IMR-90 (cell line): ENCODE measurements around the gene TINAG. TPM values are rescaled to one million over a fixed set of nuclear protein-coding genes. Genes with fewer than 3 reads are reported as not detected.

ENCODE experiments used
- ATAC-seq: fragments of 200-7000 bp; cut with Tn5 transposase; 2 replicates; pipeline ENCODE4 v1.9.1; 2020; ENCODE audit warnings: low read depth, mild to moderate bottlenecking, moderate library complexity
- BruUV-seq: library from RNA; stranded (reverse); fragments of 400-500 nt; replicated peaks from 2 replicates; lab custom pipeline; 2021; lab: Mats Ljungman, UMichigan
- CTCF ChIA-PET: fragments of 300-600 bp; formaldehyde crosslinking; extraction: SDS; loops from one replicate; lab custom pipeline; 2021; ENCODE audit warnings: antibody characterized with exemption; lab: Yijun Ruan, JAX
- POLR2A ChIA-PET: fragments of 300-600 bp; sonication (Branson Sonifier 250); formaldehyde crosslinking; loops from one replicate; lab custom pipeline; 2022; ENCODE audit warnings: antibody characterized with exemption; ENCODE audit not compliant: unreplicated experiment; lab: Charles Lee
- DNase-seq: peaks from one replicate; pipeline ENCODE4 v3.0.0; 2013
- H2AFZ ChIP-seq: replicated peaks from 2 replicates; pipeline ENCODE3; 2013; ENCODE audit warnings: low read length, mild to moderate bottlenecking; ENCODE audit not compliant: poor library complexity
- H2AK5ac ChIP-seq: 2 replicates; pipeline ENCODE4 v1.6.1; 2013; ENCODE audit warnings: low read depth, low read length, inconsistent platforms
- H2AK9ac ChIP-seq: replicated peaks from 2 replicates; pipeline ENCODE3; 2013; ENCODE audit warnings: mild to moderate bottlenecking, low read depth, low read length, moderate library complexity; ENCODE audit not compliant: poor library complexity
- H2BK120ac ChIP-seq: 2 replicates; pipeline ENCODE4 v1.6.1; 2013; ENCODE audit warnings: low read depth, low read length, inconsistent platforms
- H2BK15ac ChIP-seq: 3 replicates; pipeline ENCODE4 v1.6.1; 2013; ENCODE audit warnings: low read depth, low read length, inconsistent platforms
- H2BK20ac ChIP-seq: 2 replicates; pipeline ENCODE4 v1.6.1; 2013; ENCODE audit warnings: low read depth, mild to moderate bottlenecking, inconsistent platforms, low read length, moderate library complexity
- H2BK5ac ChIP-seq: 2 replicates; pipeline ENCODE4 v1.6.1; 2013; ENCODE audit warnings: mild to moderate bottlenecking, low read depth, low read length, inconsistent platforms; ENCODE audit not compliant: poor library complexity, severe bottlenecking
- H3K14ac ChIP-seq: replicated peaks from 2 replicates; pipeline ENCODE4 v1.6.1; 2013; ENCODE audit warnings: low read depth, low read length, inconsistent platforms
- H3K18ac ChIP-seq: 2 replicates; pipeline ENCODE4 v1.6.1; 2013; ENCODE audit warnings: low read depth, low read length, control low read depth
- H3K23ac ChIP-seq: 2 replicates; pipeline ENCODE4 v1.6.1; 2013; ENCODE audit warnings: low read depth, low read length, inconsistent platforms
- H3K27ac ChIP-seq: 2 replicates; pipeline ENCODE4 v1.5.1; 2013; ENCODE audit warnings: mild to moderate bottlenecking, control low read depth, low read length; ENCODE audit not compliant: insufficient read depth
- H3K27me3 ChIP-seq: 2 replicates; pipeline ENCODE4 v1.6.1; 2013; ENCODE audit warnings: low read length; ENCODE audit not compliant: control insufficient read depth, insufficient read depth
- H3K36me3 ChIP-seq: 2 replicates; pipeline ENCODE4 v1.6.1; 2013; ENCODE audit warnings: low read length, mixed read lengths; ENCODE audit not compliant: control insufficient read depth, insufficient read depth
- H3K4ac ChIP-seq: 2 replicates; pipeline ENCODE4 v1.6.1; 2013; ENCODE audit warnings: low read depth, low read length, inconsistent platforms
- H3K4me1 ChIP-seq: 2 replicates; pipeline ENCODE4 v1.6.1; 2013; ENCODE audit warnings: low read length, mixed read lengths; ENCODE audit not compliant: control insufficient read depth, insufficient read depth
- H3K4me2 ChIP-seq: 2 replicates; pipeline ENCODE4 v1.6.1; 2013; ENCODE audit warnings: low read depth, mild to moderate bottlenecking, control low read depth, low read length, moderate library complexity
- H3K4me3 ChIP-seq: 2 replicates; pipeline ENCODE4 v1.5.1; 2013; ENCODE audit warnings: low read depth, mild to moderate bottlenecking, control low read depth, low read length, moderate library complexity; ENCODE audit not compliant: insufficient read depth
- H3K56ac ChIP-seq: 2 replicates; pipeline ENCODE4 v1.6.1; 2013; ENCODE audit warnings: low read length, inconsistent platforms; ENCODE audit not compliant: insufficient read depth; ENCODE audit errors: extremely low read depth
- H3K79me1 ChIP-seq, 2 experiments: 2 replicates each; pipeline ENCODE4 v1.6.1; 2013; ENCODE audit warnings: low read length in 2 of 2, inconsistent platforms in 1 of 2, low read depth in 1 of 2
- H3K9ac ChIP-seq: 2 replicates; pipeline ENCODE4 v1.6.1; 2013; ENCODE audit warnings: low read depth, low read length, control low read depth
- H3K9me1 ChIP-seq: 2 replicates; pipeline ENCODE4 v1.6.1; 2013; ENCODE audit warnings: low read length, inconsistent platforms; ENCODE audit not compliant: insufficient read depth
- H3K9me3 ChIP-seq: 2 replicates; pipeline ENCODE4 v1.6.1; 2013; ENCODE audit warnings: low read length; ENCODE audit not compliant: control insufficient read depth, insufficient read depth
- H4K20me1 ChIP-seq: 2 replicates; pipeline ENCODE4 v1.6.1; 2013; ENCODE audit warnings: low read length, inconsistent platforms; ENCODE audit not compliant: insufficient read depth
- H4K5ac ChIP-seq: 2 replicates; pipeline ENCODE4 v1.6.1; 2013; ENCODE audit warnings: mild to moderate bottlenecking, low read depth, low read length, control low read depth
- H4K8ac ChIP-seq, 2 experiments: 2 replicates each; pipeline ENCODE4 v1.6.1; 2013; ENCODE audit warnings: low read depth in 2 of 2, low read length in 2 of 2, control low read depth in 1 of 2, inconsistent platforms in 1 of 2
- H4K91ac ChIP-seq: 2 replicates; pipeline ENCODE4 v1.6.1; 2013; ENCODE audit warnings: low read depth, low read length, inconsistent platforms; ENCODE audit not compliant: insufficient read depth
- BHLHE40 ChIP-seq: fragments of 150-350 bp; IDR thresholded peaks from 2 replicates; pipeline ENCODE4 v1.6.1; 2016; ENCODE audit warnings: mild to moderate bottlenecking, low read depth, low read length
- CEBPB ChIP-seq: IDR thresholded peaks from 2 replicates; pipeline ENCODE4 v1.6.1; 2012; ENCODE audit warnings: low read depth, low read length, improper control_type of control experiment
- CHD1 ChIP-seq: IDR thresholded peaks from 2 replicates; pipeline ENCODE4 v1.6.1; 2012; ENCODE audit warnings: low read depth, low read length, improper control_type of control experiment
- FOS ChIP-seq: fragments of 150-350 bp; IDR thresholded peaks from 2 replicates; pipeline ENCODE4 v1.6.1; 2016; ENCODE audit warnings: low read depth, low read length
- MAFK ChIP-seq: IDR thresholded peaks from 2 replicates; pipeline ENCODE4 v1.6.1; 2012; ENCODE audit warnings: low read depth, low read length, improper control_type of control experiment
- MAZ ChIP-seq: IDR thresholded peaks from 2 replicates; pipeline ENCODE4 v1.6.1; 2012; ENCODE audit warnings: low read depth, mild to moderate bottlenecking, low read length, improper control_type of control experiment, moderate library complexity, borderline replicate concordance
- MXI1 ChIP-seq: IDR thresholded peaks from 2 replicates; pipeline ENCODE4 v1.6.1; 2012; ENCODE audit warnings: low read depth, mild to moderate bottlenecking, low read length, moderate library complexity, borderline replicate concordance
- NFE2L2 ChIP-seq: fragments of 150-350 bp; IDR thresholded peaks from 2 replicates; pipeline ENCODE4 v1.6.1; 2016; ENCODE audit warnings: low read depth, mild to moderate bottlenecking, low read length
- POLR2A ChIP-seq: IDR thresholded peaks from 2 replicates; pipeline ENCODE4 v1.6.1; 2012; ENCODE audit warnings: mild to moderate bottlenecking, low read depth, low read length
- RAD21 ChIP-seq: IDR thresholded peaks from 2 replicates; pipeline ENCODE4 v1.6.1; 2012; ENCODE audit warnings: low read length, improper control_type of control experiment
- RFX5 ChIP-seq: IDR thresholded peaks from 2 replicates; pipeline ENCODE4 v1.8.0; 2012; ENCODE audit warnings: low read depth, mild to moderate bottlenecking, low read length, moderate library complexity
- SMC3 ChIP-seq: fragments of 150-350 bp; IDR thresholded peaks from 2 replicates; pipeline ENCODE4 v1.6.1; 2016; ENCODE audit warnings: low read depth, mild to moderate bottlenecking, antibody characterized with exemption, low read length, moderate library complexity
- WGBS, 2 experiments: methylation state at CpG; one replicate each; pipeline versions ENCODE4 v1.1.5 to v1.1.7; 2013; ENCODE audit warnings: missing lambda C conversion rate in 2 of 2; ENCODE audit not compliant: insufficient read length in 1 of 2; ENCODE audit errors: extremely low coverage in 2 of 2; 5-methylcytosine and 5-hydroxymethylcytosine counted together
- dilution Hi-C: fragments of 300-500 bp; cut with HindIII; formaldehyde crosslinking; loops from one replicate; pipeline ENCODE4 v1.14.3; 2018; ENCODE audit warnings: low sequenced_read_pairs; ENCODE audit not compliant: unreplicated experiment
- in situ Hi-C: fragments of 300-500 bp; cut with MboI; formaldehyde crosslinking; loops from 3 replicates; pipeline ENCODE4 v1.14.3; 2019; ENCODE audit warnings: low sequenced_read_pairs, inconsistent platforms, mixed read lengths
- intact Hi-C: fragments of 100-400 bp; cut with micrococcal nuclease; formaldehyde crosslinking; loops from 2 replicates; pipeline ENCODE4 v1.10.0; 2022
- polyA plus RNA-seq, 3 experiments: library from polyadenylated mRNA; depleted of rRNA; stranded (reverse); fragments of >200 nt; gene quantifications; 2 replicates each; pipeline ENCODE4 v1.2.3, GENCODE V29; 2012; ENCODE audit warnings: low replicate concordance in 1 of 3
- total RNA-seq: library from RNA; depleted of rRNA; stranded (reverse); fragments of >200 nt; gene quantifications from 2 replicates; pipeline ENCODE4 v1.2.3, GENCODE V29; 2012
- TF ChIP-seq, protein P1 (sequence below): conservative IDR thresholded peaks from 2 replicates; pipeline ENCODE4 v1.5.1; 2012; ENCODE audit warnings: mild to moderate bottlenecking, low read depth, low read length, improper control_type of control experiment
- TF ChIP-seq, protein P2 (sequence below): fragments of 150-350 bp; IDR thresholded peaks from 2 replicates; pipeline ENCODE4 v1.6.1; 2016; ENCODE audit warnings: low read depth, mild to moderate bottlenecking, low read length, moderate library complexity, borderline replicate concordance
- TF ChIP-seq, protein P3 (sequence below): fragments of 150-350 bp; IDR thresholded peaks from 2 replicates; pipeline ENCODE4 v1.6.1; 2017; ENCODE audit warnings: mild to moderate bottlenecking, antibody characterized with exemption, low read length, low read depth

TINAG gene
- total and polyA plus RNA-seq, 2 of the 4 experiments (the other 2 are of a cell fraction) = not detected

DNA sequence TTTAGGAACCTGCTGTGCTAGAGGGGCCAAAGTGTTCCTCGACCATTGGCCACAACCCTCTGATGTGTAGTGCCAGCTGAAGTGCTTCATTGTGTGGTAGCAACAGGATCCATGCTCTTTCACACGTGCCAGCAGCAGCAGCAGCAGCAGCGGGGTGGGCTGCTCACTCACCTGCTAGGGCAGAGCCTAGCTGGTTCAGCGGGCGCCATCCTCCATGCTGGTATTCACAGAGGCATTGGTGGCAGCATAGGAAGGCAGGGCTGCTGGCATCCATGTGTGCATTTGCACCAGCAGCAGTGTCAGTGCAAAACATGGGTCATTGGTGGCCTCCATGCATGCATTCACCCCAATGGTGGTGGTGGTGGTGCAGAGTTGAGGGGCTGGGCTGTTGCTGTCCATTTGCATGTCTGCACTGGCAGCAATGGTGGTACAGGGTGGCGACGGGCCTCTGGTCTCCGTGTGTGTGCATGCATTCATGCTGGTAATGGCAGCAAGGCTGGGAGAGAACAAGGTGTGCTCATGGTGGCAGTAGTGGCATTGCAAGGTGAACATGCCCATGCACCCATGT lies 13.2 kb upstream of the TINAG start:
- Histone ChIP-seq H3K4ac (no peak overlapping the region), H2BK120ac (no peak overlapping the region), H3K4me3 (no peak overlapping the region), H3K27me3 (no peaks in the 10 kb centered on the region), H2BK15ac (no peak overlapping the region), H3K4me1 (peaks cover 2% of the 10 kb centered on the region), H2BK5ac (no peak overlapping the region), H3K4me2 (no peak overlapping the region), H3K27ac (no peak overlapping the region), H2AFZ (peak overlapping the region; percentile 24), H2AK9ac (no peak overlapping the region), H4K91ac (no peak overlapping the region), H2AK5ac (no peak overlapping the region), H4K8ac (no peak overlapping the region), H3K79me1 (no peaks in the 10 kb centered on the region), H3K9me1 (peaks cover 4% of the 10 kb centered on the region; the same call in 1 of the 2 replicates), H3K18ac (no peak overlapping the region), H4K20me1 (no peaks in the 10 kb centered on the region), H3K23ac (no peak overlapping the region), H3K9ac (no peak overlapping the region), H4K5ac (no peak overlapping the region), H3K56ac (no peak overlapping the region), H3K36me3 (no peaks in the 10 kb centered on the region), H3K14ac (no peak overlapping the region), H2BK20ac (no peak overlapping the region), H3K9me3 (no peaks in the 10 kb centered on the region)
- intact Hi-C loops (no loop called here), in situ Hi-C loops (no loop called here), dilution Hi-C loops (no loop called here)
- ChIA-PET POLR2A (no interaction called here), CTCF (no interaction called here)
- DNase-seq (no peak), ATAC-seq (no peak)
- BruUV-seq = no TSS peak
- TF ChIP-seq POLR2A (no peak), NFE2L2 (no peak), FOS (no peak), BHLHE40 (no peak), MAZ (no peak), RFX5 (no peak), RAD21 (no peak), SMC3 (no peak), MXI1 (no peak), MAFK (no peak), CHD1 (no peak), CEBPB (no peak)
- TF ChIP-seq, protein P1, sequence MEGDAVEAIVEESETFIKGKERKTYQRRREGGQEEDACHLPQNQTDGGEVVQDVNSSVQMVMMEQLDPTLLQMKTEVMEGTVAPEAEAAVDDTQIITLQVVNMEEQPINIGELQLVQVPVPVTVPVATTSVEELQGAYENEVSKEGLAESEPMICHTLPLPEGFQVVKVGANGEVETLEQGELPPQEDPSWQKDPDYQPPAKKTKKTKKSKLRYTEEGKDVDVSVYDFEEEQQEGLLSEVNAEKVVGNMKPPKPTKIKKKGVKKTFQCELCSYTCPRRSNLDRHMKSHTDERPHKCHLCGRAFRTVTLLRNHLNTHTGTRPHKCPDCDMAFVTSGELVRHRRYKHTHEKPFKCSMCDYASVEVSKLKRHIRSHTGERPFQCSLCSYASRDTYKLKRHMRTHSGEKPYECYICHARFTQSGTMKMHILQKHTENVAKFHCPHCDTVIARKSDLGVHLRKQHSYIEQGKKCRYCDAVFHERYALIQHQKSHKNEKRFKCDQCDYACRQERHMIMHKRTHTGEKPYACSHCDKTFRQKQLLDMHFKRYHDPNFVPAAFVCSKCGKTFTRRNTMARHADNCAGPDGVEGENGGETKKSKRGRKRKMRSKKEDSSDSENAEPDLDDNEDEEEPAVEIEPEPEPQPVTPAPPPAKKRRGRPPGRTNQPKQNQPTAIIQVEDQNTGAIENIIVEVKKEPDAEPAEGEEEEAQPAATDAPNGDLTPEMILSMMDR = no peak
- TF ChIP-seq, protein P2, sequence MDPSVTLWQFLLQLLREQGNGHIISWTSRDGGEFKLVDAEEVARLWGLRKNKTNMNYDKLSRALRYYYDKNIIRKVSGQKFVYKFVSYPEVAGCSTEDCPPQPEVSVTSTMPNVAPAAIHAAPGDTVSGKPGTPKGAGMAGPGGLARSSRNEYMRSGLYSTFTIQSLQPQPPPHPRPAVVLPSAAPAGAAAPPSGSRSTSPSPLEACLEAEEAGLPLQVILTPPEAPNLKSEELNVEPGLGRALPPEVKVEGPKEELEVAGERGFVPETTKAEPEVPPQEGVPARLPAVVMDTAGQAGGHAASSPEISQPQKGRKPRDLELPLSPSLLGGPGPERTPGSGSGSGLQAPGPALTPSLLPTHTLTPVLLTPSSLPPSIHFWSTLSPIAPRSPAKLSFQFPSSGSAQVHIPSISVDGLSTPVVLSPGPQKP = no peak
- TF ChIP-seq, protein P3, sequence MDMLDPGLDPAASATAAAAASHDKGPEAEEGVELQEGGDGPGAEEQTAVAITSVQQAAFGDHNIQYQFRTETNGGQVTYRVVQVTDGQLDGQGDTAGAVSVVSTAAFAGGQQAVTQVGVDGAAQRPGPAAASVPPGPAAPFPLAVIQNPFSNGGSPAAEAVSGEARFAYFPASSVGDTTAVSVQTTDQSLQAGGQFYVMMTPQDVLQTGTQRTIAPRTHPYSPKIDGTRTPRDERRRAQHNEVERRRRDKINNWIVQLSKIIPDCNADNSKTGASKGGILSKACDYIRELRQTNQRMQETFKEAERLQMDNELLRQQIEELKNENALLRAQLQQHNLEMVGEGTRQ = no peak
- 100% methylated on average over 1 of the region's 8 CpGs; no CpG with 5 or more reads in 1 of the 2 experiments for WGBS, 2 experiments
